ENCODE data around the gene TMEM9B. TPM values are rescaled to one million over a fixed set of nuclear protein-coding genes. Genes with fewer than 3 reads are reported as not detected.

Gene TMEM9B
- total RNA-seq, 1 donor from 2014 or later: 26.5 TPM

- Mint-ChIP-seq H3K4me3 (peak overlapping the region; percentile 89), H3K27ac (no peak overlapping the region), H3K4me1 (peaks cover 39% of the 10 kb centered on the region), H3K36me3 (ENCODE audit: low read depth) (peaks cover 7% of the 10 kb centered on the region), H3K27me3 (peaks cover 14% of the 10 kb centered on the region), H3K9me3 (no peaks in the 10 kb centered on the region)
- no peak for DNase-seq
- intact Hi-C loops (cut with micrococcal nuclease): loop anchor here (1.0 to 5.0 kb wide), 5 partner anchors 54 to 222 kb away; partner anchors contain the start of genes NRIP3 and TMEM9B
Measured at GRCh38 chr11:8910649-8911026, 53.6 kb downstream of the TMEM9B start.

GRCh38 chr11:8908099-8908498 is 56.1 kb downstream of the TMEM9B start:
- Mint-ChIP-seq H3K4me1 (peaks cover 22% of the 10 kb centered on the region), H3K4me3 (no peak overlapping the region), H3K27ac (no peak overlapping the region), H3K36me3 (ENCODE audit: low read depth) (no peaks in the 10 kb centered on the region), H3K9me3 (peaks cover 3% of the 10 kb centered on the region), H3K27me3 (peaks cover 24% of the 10 kb centered on the region)
- intact Hi-C loops (cut with micrococcal nuclease): no loop called here
- peak; percentile 34 for DNase-seq

- DNase-seq: no peak
- intact Hi-C loops (cut with micrococcal nuclease): no loop called here
- Mint-ChIP-seq H3K4me1 (peaks cover 18% of the 10 kb centered on the region), H3K9me3 (peaks cover 3% of the 10 kb centered on the region), H3K27me3 (peaks cover 26% of the 10 kb centered on the region), H3K4me3 (no peak overlapping the region), H3K36me3 (ENCODE audit: low read depth) (no peaks in the 10 kb centered on the region), H3K27ac (no peak overlapping the region)
Measured at GRCh38 chr11:8907116-8907515, 57.1 kb downstream of the TMEM9B start.

- intact Hi-C loops (cut with micrococcal nuclease): no loop called here
- Mint-ChIP-seq H3K9me3 (peaks cover 9% of the 10 kb centered on the region), H3K27me3 (peaks cover 30% of the 10 kb centered on the region), H3K36me3 (ENCODE audit: low read depth) (no peaks in the 10 kb centered on the region), H3K4me1 (peaks cover 18% of the 10 kb centered on the region), H3K4me3 (no peak overlapping the region), H3K27ac (no peak overlapping the region)
- no peak for DNase-seq
Measured at GRCh38 chr11:8905528-8906165, 58.6 kb downstream of the TMEM9B start.

GRCh38 chr11:8899119-8899753 is 65.0 kb downstream of the TMEM9B start:
- H3K27me3 Mint-ChIP-seq: peaks cover 15% of the 10 kb centered on the region
- intact Hi-C loops (cut with micrococcal nuclease): no loop called here
- peaks cover 23% of the 10 kb centered on the region for H3K9me3 Mint-ChIP-seq
- H3K27ac Mint-ChIP-seq: no peak overlapping the region
- DNase-seq: no peak
- H3K4me3 Mint-ChIP-seq: no peak overlapping the region
- H3K36me3 Mint-ChIP-seq (ENCODE audit: low read depth): no peaks in the 10 kb centered on the region
- no peaks in the 10 kb centered on the region for H3K4me1 Mint-ChIP-seq

Other genes starting within 250 kb of the TMEM9B start
- gene AKIP1, start 53.3 kb downstream of the TMEM9B start, total RNA-seq: 25.1 and 31.7 TPM in 2 replicates
- not detected in 2 replicates for gene C11orf16, start 31.5 kb downstream of the TMEM9B start, total RNA-seq
- gene ASCL3, start 21.4 kb downstream of the TMEM9B start, total RNA-seq: not detected in 2 replicates
- gene NRIP3, start 39.6 kb upstream of the TMEM9B start, total RNA-seq: 4.8 and 5.3 TPM in 2 replicates
- 0.19 TPM in 1 of 2 replicates, not detected in the other for gene SCUBE2, start 127.2 kb upstream of the TMEM9B start, total RNA-seq